GM18907 (cell line): Measurements from ENCODE around the gene RABGAP1.
"Not testable (repeated sequence)": the region's sequence is repeated elsewhere in the genome, so short reads cannot be mapped to it uniquely, and the experiment has no call there.

ENCODE experiments used
- ATAC-seq: cut with Tn5 transposase; IDR thresholded peaks from one replicate; pipeline ENCODE4 v1.9.1; 2021; ENCODE audit warnings: mild to moderate bottlenecking, moderate library complexity; ENCODE audit not compliant: unreplicated experiment

The RABGAP1 gene

GRCh38 chr9:122940749-122941581, at the start of gene RABGAP1:
Gene RABGAP1, plus strand, starts transcription at chr9:122941020. Its CDS starts 16,040 bp downstream, at chr9:122957060.
- ATAC-seq: peak; percentile 97

GRCh38 chr9:122897969-122898368, 42.9 kb upstream of the RABGAP1 start:
- no peak for ATAC-seq

GRCh38 chr9:122900791-122901190, 40.0 kb upstream of the RABGAP1 start:
- no peak for ATAC-seq

- ATAC-seq: peak; percentile 34
Measured at GRCh38 chr9:122904466-122904822, 36.4 kb upstream of the RABGAP1 start.

- peak; percentile 93 for ATAC-seq
Measured at GRCh38 chr9:122904823-122905710, 35.8 kb upstream of the RABGAP1 start, which contains the start of gene RC3H2. Gene RC3H2, minus strand, starts transcription at chr9:122905359. Its CDS starts 7,850 bp downstream, at chr9:122897509.

GRCh38 chr9:122906122-122906521, 34.7 kb upstream of the RABGAP1 start:
- not testable (repeated sequence) for ATAC-seq

- no peak for ATAC-seq
Measured at GRCh38 chr9:122912671-122912963, 28.2 kb upstream of the RABGAP1 start.

GRCh38 chr9:122912964-122913673, 27.7 kb upstream of the RABGAP1 start, which contains the start of gene ZBTB6:
Gene ZBTB6, minus strand, starts transcription at chr9:122913323. Its CDS starts 1,251 bp downstream, at chr9:122912072.
- peak; percentile 98 for ATAC-seq

- ATAC-seq: no peak
Measured at GRCh38 chr9:122918310-122918709, 22.5 kb upstream of the RABGAP1 start.

GRCh38 chr9:122922713-122923112, 18.1 kb upstream of the RABGAP1 start:
- no peak for ATAC-seq

- ATAC-seq: no peak
Measured at GRCh38 chr9:122923947-122924346, 16.9 kb upstream of the RABGAP1 start.

GRCh38 chr9:122929796-122930354, 10.9 kb upstream of the RABGAP1 start:
- ATAC-seq: no peak

- ATAC-seq: peak; percentile 38
Measured at GRCh38 chr9:122930541-122931225, 10.1 kb upstream of the RABGAP1 start.

- peak; percentile 95 for ATAC-seq
Measured at GRCh38 chr9:122931226-122932121, 9.3 kb upstream of the RABGAP1 start, which contains the start of gene ZBTB26. Gene ZBTB26, minus strand, starts transcription at chr9:122931512. Its CDS starts 11,578 bp downstream, at chr9:122919934.

GRCh38 chr9:122936464-122936863, 4.4 kb upstream of the RABGAP1 start:
- ATAC-seq: no peak

- ATAC-seq: no peak
Measured at GRCh38 chr9:122936883-122937282, 3.9 kb upstream of the RABGAP1 start.

- no peak for ATAC-seq
Measured at GRCh38 chr9:122939601-122940000, 1.2 kb upstream of the RABGAP1 start.

GRCh38 chr9:122940454-122940748, 419 bp upstream of the RABGAP1 start:
- ATAC-seq: no peak

- peak; percentile 4 for ATAC-seq
Measured at GRCh38 chr9:122941582-122942234, 888 bp downstream of the RABGAP1 start.
